WTC11 (cell line): Measurements from ENCODE around the gene CYP20A1. TPM values are rescaled to one million over a fixed set of nuclear protein-coding genes. Genes with fewer than 3 reads are reported as not detected.

ENCODE experiments used
- ATAC-seq: fragments of 200-7000 bp; cut with Tn5 transposase; 2 replicates; pipeline ENCODE4 v1.10.0; 2021; ENCODE audit warnings: mild to moderate bottlenecking, moderate library complexity
- CTCF ChIA-PET: fragments of 300-600 bp; sonication (Branson Sonifier 250); formaldehyde crosslinking; loops from one replicate; lab custom pipeline; 2021; ENCODE audit warnings: antibody characterized with exemption; lab: Charles Lee
- POLR2A ChIA-PET: fragments of 350-600 bp; sonication (Branson Sonifier 250); formaldehyde crosslinking; loops from one replicate; lab custom pipeline; 2021; ENCODE audit warnings: antibody characterized with exemption; lab: Charles Lee
- DNase-seq: peaks from one replicate; pipeline ENCODE4 v3.0.0; 2021; ENCODE audit warnings: low spot score
- H3K27ac Mint-ChIP-seq: 2 replicates; pipeline ENCODE4 v1.8.0; 2021; ENCODE audit warnings: mixed read lengths
- H3K27me3 Mint-ChIP-seq: 2 replicates; pipeline ENCODE4 v1.8.0; 2021; ENCODE audit warnings: low read depth, mild to moderate bottlenecking, moderate library complexity, mixed read lengths
- H3K36me3 Mint-ChIP-seq: 2 replicates; pipeline ENCODE4 v1.8.0; 2021; ENCODE audit warnings: mixed read lengths
- H3K4me1 Mint-ChIP-seq: 2 replicates; pipeline ENCODE4 v1.8.0; 2022; ENCODE audit warnings: mixed read lengths
- H3K4me3 Mint-ChIP-seq: 2 replicates; pipeline ENCODE4 v1.8.0; 2021; ENCODE audit warnings: mild to moderate bottlenecking, moderate library complexity, mixed read lengths
- H3K9me3 Mint-ChIP-seq: 2 replicates; pipeline ENCODE4 v1.8.0; 2021; ENCODE audit warnings: mixed read lengths
- ELF4 ChIP-seq: sonication (generic); formaldehyde crosslinking; IDR thresholded peaks from 2 replicates; pipeline ENCODE4 v1.8.1; 2022; ENCODE audit warnings: low read depth, mild to moderate bottlenecking, moderate library complexity, missing genetic modification reagents
- FOXP1 ChIP-seq: sonication (generic); formaldehyde crosslinking; IDR thresholded peaks from 2 replicates; pipeline ENCODE4 v1.8.0; 2022; ENCODE audit warnings: missing genetic modification reagents, mild to moderate bottlenecking, moderate library complexity, borderline replicate concordance
- HMGA2 ChIP-seq: fragments of 250-450 bp; sonication (Bioruptor Pico); IDR thresholded peaks from 2 replicates; pipeline ENCODE4 v1.4.0; 2021; ENCODE audit warnings: mild to moderate bottlenecking, moderate library complexity
- MYBL2 ChIP-seq: sonication (generic); formaldehyde crosslinking; IDR thresholded peaks from 2 replicates; pipeline ENCODE4 v1.8.1; 2023; ENCODE audit warnings: mild to moderate bottlenecking, moderate library complexity, missing genetic modification reagents
- NR1H2 ChIP-seq: sonication (generic); formaldehyde crosslinking; IDR thresholded peaks from 2 replicates; pipeline ENCODE4 v1.9.0; 2021; ENCODE audit warnings: mild to moderate bottlenecking, moderate library complexity, missing genetic modification reagents
- PRRX2 ChIP-seq: fragments of 250-450 bp; sonication (Bioruptor Pico); IDR thresholded peaks from 2 replicates; pipeline ENCODE4 v1.8.0; 2021; ENCODE audit warnings: mild to moderate bottlenecking
- SMAD3 ChIP-seq: sonication (generic); formaldehyde crosslinking; IDR thresholded peaks from 2 replicates; pipeline ENCODE4 v1.8.0; 2022; ENCODE audit warnings: missing genetic modification reagents, mild to moderate bottlenecking, borderline replicate concordance
- TCF7 ChIP-seq: sonication (generic); formaldehyde crosslinking; IDR thresholded peaks from 2 replicates; pipeline ENCODE4 v1.8.0; 2022; ENCODE audit warnings: mild to moderate bottlenecking, low read depth, missing genetic modification reagents, moderate library complexity
- ZNF317 ChIP-seq: sonication (generic); formaldehyde crosslinking; IDR thresholded peaks from 2 replicates; pipeline ENCODE4 v1.8.1; 2023; ENCODE audit warnings: low read depth, mild to moderate bottlenecking, moderate library complexity, missing genetic modification reagents, borderline replicate concordance
- ZNF416 ChIP-seq: fragments of 250-450 bp; sonication (Bioruptor Pico); IDR thresholded peaks from 2 replicates; pipeline ENCODE4 v1.9.0; 2021; ENCODE audit warnings: mild to moderate bottlenecking, inconsistent platforms
- total RNA-seq: library from RNA; stranded (reverse); gene quantifications from 3 replicates; pipeline ENCODE4 v1.2.3, GENCODE V29; 2021
- TF ChIP-seq, protein P1 (sequence below): sonication (generic); formaldehyde crosslinking; IDR thresholded peaks from 2 replicates; pipeline ENCODE4 v1.8.1; 2022; ENCODE audit warnings: low read depth, mild to moderate bottlenecking, moderate library complexity, missing genetic modification reagents, borderline replicate concordance
- TF ChIP-seq, protein P2 (sequence below): sonication (generic); formaldehyde crosslinking; IDR thresholded peaks from 2 replicates; pipeline ENCODE4 v1.8.0; 2022; ENCODE audit warnings: mild to moderate bottlenecking, missing genetic modification reagents
- TF ChIP-seq, protein P3 (sequence below): sonication (generic); formaldehyde crosslinking; IDR thresholded peaks from 2 replicates; pipeline ENCODE4 v1.8.1; 2023; ENCODE audit warnings: mild to moderate bottlenecking, missing genetic modification reagents, moderate library complexity
- TF ChIP-seq, protein P4 (sequence below): sonication (generic); formaldehyde crosslinking; conservative IDR thresholded peaks from 2 replicates; pipeline ENCODE4 v1.8.1; 2023; ENCODE audit warnings: mild to moderate bottlenecking, low read depth, missing genetic modification reagents, moderate library complexity
- TF ChIP-seq, protein P5 (sequence below): sonication (generic); formaldehyde crosslinking; conservative IDR thresholded peaks from 2 replicates; pipeline ENCODE4 v1.8.1; 2022; ENCODE audit warnings: mild to moderate bottlenecking, missing genetic modification reagents
- TF ChIP-seq, protein P6 (sequence below): fragments of 250-450 bp; sonication (Bioruptor Pico); IDR thresholded peaks from 2 replicates; pipeline ENCODE4 v1.9.0; 2021; ENCODE audit warnings: moderate library complexity, mild to moderate bottlenecking, inconsistent platforms, borderline replicate concordance
- TF ChIP-seq, protein P7 (sequence below): fragments of 250-450 bp; sonication (Bioruptor Pico); IDR thresholded peaks from 2 replicates; pipeline ENCODE4 v1.9.0; 2021; ENCODE audit warnings: mild to moderate bottlenecking

Gene CYP20A1
- total RNA-seq, 1 experiment from 2014 or later, result 13.5 TPM

DNA sequence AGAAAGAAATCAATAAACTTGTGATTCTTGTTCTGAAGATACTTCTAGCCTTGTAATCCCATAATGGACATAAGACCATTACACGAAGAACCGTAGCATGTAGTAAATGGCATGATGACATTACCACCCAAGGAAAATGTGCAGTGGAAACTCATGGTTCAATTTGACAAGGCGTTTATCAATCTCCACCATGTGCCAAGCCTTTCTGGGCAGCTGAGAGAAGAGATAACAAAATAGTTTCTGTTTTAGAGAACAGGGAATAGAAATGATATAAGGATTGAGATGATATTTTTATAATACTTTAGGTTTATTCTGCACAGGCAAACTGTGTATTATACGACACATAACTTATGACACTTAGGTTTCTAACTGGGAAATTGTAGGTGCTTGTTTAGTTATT is 108.6 kb downstream of the CYP20A1 start:
- DNase-seq (no peak), ATAC-seq (no peak)
- Mint-ChIP-seq H3K4me3 (no peak overlapping the region), H3K4me1 (peaks cover 9% of the 10 kb centered on the region), H3K36me3 (peaks cover 15% of the 10 kb centered on the region), H3K9me3 (0 out of 2 replicates have a peak, but pooled peaks cover 3% of the 10 kb centered on the region), H3K27me3 (no peaks in the 10 kb centered on the region), H3K27ac (no peak overlapping the region)
- no peak for TF ChIP-seq TCF7 (CRISPR knock-in tag)
- no peak for TF ChIP-seq ELF4
- TF ChIP-seq, protein P1, sequence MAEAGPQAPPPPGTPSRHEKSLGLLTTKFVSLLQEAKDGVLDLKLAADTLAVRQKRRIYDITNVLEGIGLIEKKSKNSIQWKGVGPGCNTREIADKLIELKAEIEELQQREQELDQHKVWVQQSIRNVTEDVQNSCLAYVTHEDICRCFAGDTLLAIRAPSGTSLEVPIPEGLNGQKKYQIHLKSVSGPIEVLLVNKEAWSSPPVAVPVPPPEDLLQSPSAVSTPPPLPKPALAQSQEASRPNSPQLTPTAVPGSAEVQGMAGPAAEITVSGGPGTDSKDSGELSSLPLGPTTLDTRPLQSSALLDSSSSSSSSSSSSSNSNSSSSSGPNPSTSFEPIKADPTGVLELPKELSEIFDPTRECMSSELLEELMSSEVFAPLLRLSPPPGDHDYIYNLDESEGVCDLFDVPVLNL (CRISPR knock-in tag), result no peak
- TF ChIP-seq ZNF317, result no peak
- CTCF ChIA-PET, result no interaction called here
- POLR2A ChIA-PET, result no interaction called here

DNA sequence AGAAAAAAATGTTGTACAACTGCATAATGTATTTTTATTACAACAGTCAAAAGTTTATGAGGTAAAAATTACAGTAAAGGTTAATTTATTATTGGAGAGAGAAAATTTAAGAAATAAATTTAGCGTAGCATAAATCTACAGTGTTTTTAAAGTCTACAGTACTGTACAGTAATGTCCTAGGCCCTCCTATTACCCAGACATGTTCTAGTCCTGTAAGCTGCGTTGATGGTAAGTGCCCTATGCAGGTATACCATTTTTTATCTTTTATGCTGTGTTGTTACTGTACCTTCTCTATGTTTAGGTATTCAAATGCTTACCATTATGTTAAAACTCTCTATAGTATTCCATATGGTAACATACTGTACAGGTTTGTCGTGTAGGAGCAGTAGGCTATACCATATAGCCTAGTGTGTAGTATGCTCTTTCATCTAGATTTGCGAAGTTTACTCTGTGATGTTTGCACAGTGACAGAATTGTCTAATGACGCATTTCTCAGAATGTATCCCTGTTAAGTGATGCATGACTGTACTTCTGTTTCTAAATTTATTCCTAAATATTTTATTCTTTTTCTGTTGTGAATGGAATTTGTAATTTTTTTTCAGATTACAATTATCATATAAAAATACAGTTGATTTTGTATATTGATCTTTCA is 113.9 kb downstream of the CYP20A1 start:
- Mint-ChIP-seq H3K4me3 (no peak overlapping the region), H3K36me3 (no peaks in the 10 kb centered on the region), H3K4me1 (peaks cover under 1% of the 10 kb centered on the region; the same call in 1 of the 2 replicates), H3K27ac (no peak overlapping the region), H3K9me3 (no peaks in the 10 kb centered on the region), H3K27me3 (no peaks in the 10 kb centered on the region)
- TF ChIP-seq, protein P2, sequence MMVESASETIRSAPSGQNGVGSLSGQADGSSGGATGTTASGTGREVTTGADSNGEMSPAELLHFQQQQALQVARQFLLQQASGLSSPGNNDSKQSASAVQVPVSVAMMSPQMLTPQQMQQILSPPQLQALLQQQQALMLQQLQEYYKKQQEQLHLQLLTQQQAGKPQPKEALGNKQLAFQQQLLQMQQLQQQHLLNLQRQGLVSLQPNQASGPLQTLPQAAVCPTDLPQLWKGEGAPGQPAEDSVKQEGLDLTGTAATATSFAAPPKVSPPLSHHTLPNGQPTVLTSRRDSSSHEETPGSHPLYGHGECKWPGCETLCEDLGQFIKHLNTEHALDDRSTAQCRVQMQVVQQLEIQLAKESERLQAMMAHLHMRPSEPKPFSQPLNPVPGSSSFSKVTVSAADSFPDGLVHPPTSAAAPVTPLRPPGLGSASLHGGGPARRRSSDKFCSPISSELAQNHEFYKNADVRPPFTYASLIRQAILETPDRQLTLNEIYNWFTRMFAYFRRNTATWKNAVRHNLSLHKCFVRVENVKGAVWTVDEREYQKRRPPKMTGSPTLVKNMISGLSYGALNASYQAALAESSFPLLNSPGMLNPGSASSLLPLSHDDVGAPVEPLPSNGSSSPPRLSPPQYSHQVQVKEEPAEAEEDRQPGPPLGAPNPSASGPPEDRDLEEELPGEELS (CRISPR knock-in tag), result no peak
- TF ChIP-seq FOXP1 (CRISPR knock-in tag), result no peak
- TF ChIP-seq, protein P3, sequence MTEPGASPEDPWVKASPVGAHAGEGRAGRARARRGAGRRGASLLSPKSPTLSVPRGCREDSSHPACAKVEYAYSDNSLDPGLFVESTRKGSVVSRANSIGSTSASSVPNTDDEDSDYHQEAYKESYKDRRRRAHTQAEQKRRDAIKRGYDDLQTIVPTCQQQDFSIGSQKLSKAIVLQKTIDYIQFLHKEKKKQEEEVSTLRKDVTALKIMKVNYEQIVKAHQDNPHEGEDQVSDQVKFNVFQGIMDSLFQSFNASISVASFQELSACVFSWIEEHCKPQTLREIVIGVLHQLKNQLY (CRISPR knock-in tag), result no peak
- ChIA-PET POLR2A (no interaction called here), CTCF (no interaction called here)
- ATAC-seq, result no peak
- no peak for DNase-seq

DNA sequence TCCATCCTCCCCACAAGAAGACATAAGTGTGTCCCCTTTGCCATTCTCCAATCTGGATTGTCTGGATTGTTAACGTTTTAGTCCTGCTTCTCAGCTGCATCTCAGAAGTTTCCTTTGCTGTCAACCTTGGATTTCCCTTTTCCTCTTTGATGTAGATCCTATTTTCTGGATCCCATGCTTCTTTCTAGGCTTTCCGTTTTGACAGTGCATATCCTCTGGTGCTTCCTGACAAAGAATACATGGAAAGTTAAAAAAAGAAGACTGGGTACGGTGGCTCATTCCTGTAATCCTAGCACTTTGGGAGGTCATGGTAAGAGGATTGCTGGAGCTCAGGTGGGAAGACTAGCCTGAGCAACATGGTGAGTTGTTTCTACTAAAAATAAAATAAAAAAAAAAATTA is 116.1 kb downstream of the CYP20A1 start:
- Mint-ChIP-seq H3K27ac (peak overlapping the region; percentile 91), H3K36me3 (peaks cover 14% of the 10 kb centered on the region), H3K27me3 (no peaks in the 10 kb centered on the region), H3K9me3 (peaks cover 10% of the 10 kb centered on the region), H3K4me1 (no peaks in the 10 kb centered on the region), H3K4me3 (no peak overlapping the region)
- ATAC-seq (no peak), DNase-seq (no peak)
- CTCF ChIA-PET, result interaction anchor here (0.8 kb wide), 1 partner anchor 74 kb away, joined by 3 read pairs; no protein-coding TSS in a partner anchor
- POLR2A ChIA-PET, result interaction anchor here (1.0 kb wide), 1 partner anchor 26 kb away, joined by 3 read pairs; no protein-coding TSS in a partner anchor
- TF ChIP-seq, protein P4, sequence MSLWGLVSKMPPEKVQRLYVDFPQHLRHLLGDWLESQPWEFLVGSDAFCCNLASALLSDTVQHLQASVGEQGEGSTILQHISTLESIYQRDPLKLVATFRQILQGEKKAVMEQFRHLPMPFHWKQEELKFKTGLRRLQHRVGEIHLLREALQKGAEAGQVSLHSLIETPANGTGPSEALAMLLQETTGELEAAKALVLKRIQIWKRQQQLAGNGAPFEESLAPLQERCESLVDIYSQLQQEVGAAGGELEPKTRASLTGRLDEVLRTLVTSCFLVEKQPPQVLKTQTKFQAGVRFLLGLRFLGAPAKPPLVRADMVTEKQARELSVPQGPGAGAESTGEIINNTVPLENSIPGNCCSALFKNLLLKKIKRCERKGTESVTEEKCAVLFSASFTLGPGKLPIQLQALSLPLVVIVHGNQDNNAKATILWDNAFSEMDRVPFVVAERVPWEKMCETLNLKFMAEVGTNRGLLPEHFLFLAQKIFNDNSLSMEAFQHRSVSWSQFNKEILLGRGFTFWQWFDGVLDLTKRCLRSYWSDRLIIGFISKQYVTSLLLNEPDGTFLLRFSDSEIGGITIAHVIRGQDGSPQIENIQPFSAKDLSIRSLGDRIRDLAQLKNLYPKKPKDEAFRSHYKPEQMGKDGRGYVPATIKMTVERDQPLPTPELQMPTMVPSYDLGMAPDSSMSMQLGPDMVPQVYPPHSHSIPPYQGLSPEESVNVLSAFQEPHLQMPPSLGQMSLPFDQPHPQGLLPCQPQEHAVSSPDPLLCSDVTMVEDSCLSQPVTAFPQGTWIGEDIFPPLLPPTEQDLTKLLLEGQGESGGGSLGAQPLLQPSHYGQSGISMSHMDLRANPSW (CRISPR knock-in tag), result no peak
- TF ChIP-seq SMAD3 (CRISPR knock-in tag) (no peak), MYBL2 (CRISPR knock-in tag) (no peak), HMGA2 (CRISPR knock-in tag) (no peak), NR1H2 (CRISPR knock-in tag) (no peak), PRRX2 (CRISPR knock-in tag) (no peak), ZNF416 (no peak)
- TF ChIP-seq, protein P5, sequence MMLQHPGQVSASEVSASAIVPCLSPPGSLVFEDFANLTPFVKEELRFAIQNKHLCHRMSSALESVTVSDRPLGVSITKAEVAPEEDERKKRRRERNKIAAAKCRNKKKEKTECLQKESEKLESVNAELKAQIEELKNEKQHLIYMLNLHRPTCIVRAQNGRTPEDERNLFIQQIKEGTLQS (CRISPR knock-in tag), result no peak
- TF ChIP-seq, protein P6, sequence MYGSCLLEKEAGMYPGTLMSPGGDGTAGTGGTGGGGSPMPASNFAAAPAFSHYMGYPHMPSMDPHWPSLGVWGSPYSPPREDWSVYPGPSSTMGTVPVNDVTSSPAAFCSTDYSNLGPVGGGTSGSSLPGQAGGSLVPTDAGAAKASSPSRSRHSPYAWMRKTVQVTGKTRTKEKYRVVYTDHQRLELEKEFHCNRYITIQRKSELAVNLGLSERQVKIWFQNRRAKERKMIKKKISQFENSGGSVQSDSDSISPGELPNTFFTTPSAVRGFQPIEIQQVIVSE (CRISPR knock-in tag), result no peak
- TF ChIP-seq, protein P1 (CRISPR knock-in tag), result no peak
- TF ChIP-seq, protein P7, sequence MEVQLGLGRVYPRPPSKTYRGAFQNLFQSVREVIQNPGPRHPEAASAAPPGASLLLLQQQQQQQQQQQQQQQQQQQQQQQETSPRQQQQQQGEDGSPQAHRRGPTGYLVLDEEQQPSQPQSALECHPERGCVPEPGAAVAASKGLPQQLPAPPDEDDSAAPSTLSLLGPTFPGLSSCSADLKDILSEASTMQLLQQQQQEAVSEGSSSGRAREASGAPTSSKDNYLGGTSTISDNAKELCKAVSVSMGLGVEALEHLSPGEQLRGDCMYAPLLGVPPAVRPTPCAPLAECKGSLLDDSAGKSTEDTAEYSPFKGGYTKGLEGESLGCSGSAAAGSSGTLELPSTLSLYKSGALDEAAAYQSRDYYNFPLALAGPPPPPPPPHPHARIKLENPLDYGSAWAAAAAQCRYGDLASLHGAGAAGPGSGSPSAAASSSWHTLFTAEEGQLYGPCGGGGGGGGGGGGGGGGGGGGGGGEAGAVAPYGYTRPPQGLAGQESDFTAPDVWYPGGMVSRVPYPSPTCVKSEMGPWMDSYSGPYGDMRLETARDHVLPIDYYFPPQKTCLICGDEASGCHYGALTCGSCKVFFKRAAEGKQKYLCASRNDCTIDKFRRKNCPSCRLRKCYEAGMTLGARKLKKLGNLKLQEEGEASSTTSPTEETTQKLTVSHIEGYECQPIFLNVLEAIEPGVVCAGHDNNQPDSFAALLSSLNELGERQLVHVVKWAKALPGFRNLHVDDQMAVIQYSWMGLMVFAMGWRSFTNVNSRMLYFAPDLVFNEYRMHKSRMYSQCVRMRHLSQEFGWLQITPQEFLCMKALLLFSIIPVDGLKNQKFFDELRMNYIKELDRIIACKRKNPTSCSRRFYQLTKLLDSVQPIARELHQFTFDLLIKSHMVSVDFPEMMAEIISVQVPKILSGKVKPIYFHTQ (CRISPR knock-in tag), result no peak
